Measurements from ENCODE around the gene HNF1B.

Gene HNF1B

GRCh38 chr17:37729905-37730304, 15.0 kb downstream of the HNF1B start:
- Mint-ChIP-seq H3K9me3 (no peaks in the 10 kb centered on the region), H3K27ac (no peak overlapping the region), H3K27me3 (peaks cover 24% of the 10 kb centered on the region), H3K4me3 (no peak overlapping the region), H3K4me1 (no peaks in the 10 kb centered on the region)
- ATAC-seq (no peak), DNase-seq (no peak)

GRCh38 chr17:37726891-37727675, 17.8 kb downstream of the HNF1B start:
- H3K4me3 Mint-ChIP-seq: no peak overlapping the region
- H3K27ac Mint-ChIP-seq: no peak overlapping the region
- H3K27me3 Mint-ChIP-seq: peaks cover 24% of the 10 kb centered on the region
- no peaks in the 10 kb centered on the region for H3K9me3 Mint-ChIP-seq
- ATAC-seq (no peak), DNase-seq (no peak)
- H3K4me1 Mint-ChIP-seq: peaks cover 8% of the 10 kb centered on the region

- ATAC-seq: no peak
- peaks cover 15% of the 10 kb centered on the region for H3K4me1 Mint-ChIP-seq
- peaks cover 23% of the 10 kb centered on the region for H3K27me3 Mint-ChIP-seq
- no peak for DNase-seq
- H3K9me3 Mint-ChIP-seq: no peaks in the 10 kb centered on the region
- peak overlapping the region in 1 of 2 donors; percentile 69 for H3K27ac Mint-ChIP-seq
- no peak overlapping the region for H3K4me3 Mint-ChIP-seq
Measured at GRCh38 chr17:37726248-37726647, 18.6 kb downstream of the HNF1B start.

- H3K27me3 Mint-ChIP-seq: peaks cover 17% of the 10 kb centered on the region
- H3K27ac Mint-ChIP-seq: peak overlapping the region in 1 of 2 donors; percentile 19
- ATAC-seq (no peak), DNase-seq (no peak)
- H3K4me1 Mint-ChIP-seq: peaks cover 15% of the 10 kb centered on the region
- H3K4me3 Mint-ChIP-seq: no peak overlapping the region
- H3K9me3 Mint-ChIP-seq: no peaks in the 10 kb centered on the region
Measured at GRCh38 chr17:37725601-37726146, 19.2 kb downstream of the HNF1B start.

GRCh38 chr17:37725021-37725595, 19.8 kb downstream of the HNF1B start:
- ATAC-seq: no peak
- Mint-ChIP-seq H3K27ac (no peak overlapping the region), H3K4me1 (peaks cover 15% of the 10 kb centered on the region), H3K27me3 (peaks cover 14% of the 10 kb centered on the region), H3K9me3 (no peaks in the 10 kb centered on the region), H3K4me3 (no peak overlapping the region)
- no peak for DNase-seq

- no peak overlapping the region for H3K4me3 Mint-ChIP-seq
- H3K27me3 Mint-ChIP-seq: no peaks in the 10 kb centered on the region
- peaks cover 38% of the 10 kb centered on the region for H3K4me1 Mint-ChIP-seq
Measured at GRCh38 chr17:37720989-37721388, 23.9 kb downstream of the HNF1B start.

GRCh38 chr17:37719866-37720265, 25.0 kb downstream of the HNF1B start:
- Mint-ChIP-seq H3K9me3 (no peaks in the 10 kb centered on the region), H3K27me3 (no peaks in the 10 kb centered on the region), H3K4me1 (peaks cover 38% of the 10 kb centered on the region), H3K27ac (no peak overlapping the region), H3K4me3 (no peak overlapping the region)
- DNase-seq (no peak), ATAC-seq (no peak)

More at GRCh38 chr17:37720989-37721388, 23.9 kb downstream of the HNF1B start:
- H3K27ac Mint-ChIP-seq: no peak overlapping the region
- no peaks in the 10 kb centered on the region for H3K9me3 Mint-ChIP-seq
- ATAC-seq: no peak
- DNase-seq: no peak

- H3K9me3 Mint-ChIP-seq: no peaks in the 10 kb centered on the region
- DNase-seq (no peak), ATAC-seq (no peak)
- peak overlapping the region; percentile 73 to 87 for H3K27ac Mint-ChIP-seq
- H3K4me3 Mint-ChIP-seq: no peak overlapping the region
- no peaks in the 10 kb centered on the region for H3K27me3 Mint-ChIP-seq
- peaks cover 38% of the 10 kb centered on the region for H3K4me1 Mint-ChIP-seq
Measured at GRCh38 chr17:37718324-37719048, 26.4 kb downstream of the HNF1B start.

- peaks cover 36% of the 10 kb centered on the region for H3K4me1 Mint-ChIP-seq
- peak overlapping the region in 1 of 2 donors; percentile 8 for H3K4me3 Mint-ChIP-seq
- peak; percentile 81 for ATAC-seq
- no peaks in the 10 kb centered on the region for H3K9me3 Mint-ChIP-seq
- peaks cover 3% of the 10 kb centered on the region for H3K27me3 Mint-ChIP-seq
- DNase-seq: peak in 1 of 2 donors; percentile 25
- H3K27ac Mint-ChIP-seq: peak overlapping the region; percentile 87 to 92
Measured at GRCh38 chr17:37717627-37718323, 27.1 kb downstream of the HNF1B start.

GRCh38 chr17:37714897-37715296, 30.0 kb downstream of the HNF1B start:
- Mint-ChIP-seq H3K27me3 (peaks cover 27% of the 10 kb centered on the region), H3K27ac (no peak overlapping the region), H3K4me1 (peaks cover 23% of the 10 kb centered on the region), H3K9me3 (no peaks in the 10 kb centered on the region), H3K4me3 (no peak overlapping the region)
- ATAC-seq (no peak), DNase-seq (no peak)

GRCh38 chr17:37713624-37714023, 31.2 kb downstream of the HNF1B start:
- ATAC-seq (no peak), DNase-seq (no peak)
- Mint-ChIP-seq H3K4me1 (peaks cover 32% of the 10 kb centered on the region), H3K27ac (no peak overlapping the region), H3K9me3 (no peaks in the 10 kb centered on the region), H3K4me3 (no peak overlapping the region), H3K27me3 (peaks cover 27% of the 10 kb centered on the region)

- Mint-ChIP-seq H3K4me1 (peaks cover 32% of the 10 kb centered on the region), H3K27ac (no peak overlapping the region), H3K4me3 (no peak overlapping the region), H3K9me3 (no peaks in the 10 kb centered on the region), H3K27me3 (peaks cover 29% of the 10 kb centered on the region)
- ATAC-seq (no peak), DNase-seq (no peak)
Measured at GRCh38 chr17:37713028-37713431, 31.8 kb downstream of the HNF1B start.

- no peak for ATAC-seq
- Mint-ChIP-seq H3K9me3 (no peaks in the 10 kb centered on the region), H3K4me1 (peaks cover 17% of the 10 kb centered on the region), H3K27me3 (peaks cover 44% of the 10 kb centered on the region), H3K4me3 (no peak overlapping the region), H3K27ac (no peak overlapping the region)
- DNase-seq: no peak
Measured at GRCh38 chr17:37711113-37711512, 33.7 kb downstream of the HNF1B start.

- no peak for ATAC-seq
- Mint-ChIP-seq H3K9me3 (no peaks in the 10 kb centered on the region), H3K27ac (no peak overlapping the region), H3K27me3 (peaks cover 50% of the 10 kb centered on the region), H3K4me3 (no peak overlapping the region), H3K4me1 (peaks cover 17% of the 10 kb centered on the region)
- no peak for DNase-seq
Measured at GRCh38 chr17:37710344-37710886, 34.4 kb downstream of the HNF1B start.

GRCh38 chr17:37708616-37709212, 36.1 kb downstream of the HNF1B start:
- Mint-ChIP-seq H3K27me3 (peaks cover 65% of the 10 kb centered on the region), H3K4me3 (no peak overlapping the region), H3K27ac (peak overlapping the region in 1 of 2 donors; percentile 79), H3K9me3 (no peaks in the 10 kb centered on the region), H3K4me1 (peaks cover 17% of the 10 kb centered on the region)
- ATAC-seq (no peak), DNase-seq (no peak)

Data from stimulated activated naive CD8-positive, alpha-beta T cell treated with anti-CD3 and anti-CD28 coated beads, Interleukin-15, amount 100 ng/mL, for 72 hours (primary cell).